WTC11 (cell line): Measurements from ENCODE around the gene RAC3. TPM values are rescaled to one million over a fixed set of nuclear protein-coding genes. Genes with fewer than 3 reads are reported as not detected.

Source experiments
- ATAC-seq: fragments of 200-7000 bp; cut with Tn5 transposase; 2 replicates; pipeline ENCODE4 v1.10.0; 2021; ENCODE audit warnings: mild to moderate bottlenecking, moderate library complexity
- CTCF ChIA-PET: fragments of 300-600 bp; sonication (Branson Sonifier 250); formaldehyde crosslinking; loops from one replicate; lab custom pipeline; 2021; ENCODE audit warnings: antibody characterized with exemption; lab: Charles Lee
- POLR2A ChIA-PET: fragments of 350-600 bp; sonication (Branson Sonifier 250); formaldehyde crosslinking; loops from one replicate; lab custom pipeline; 2021; ENCODE audit warnings: antibody characterized with exemption; lab: Charles Lee
- DNase-seq: peaks from one replicate; pipeline ENCODE4 v3.0.0; 2021; ENCODE audit warnings: low spot score
- H3K27ac Mint-ChIP-seq: 2 replicates; pipeline ENCODE4 v1.8.0; 2021; ENCODE audit warnings: mixed read lengths
- H3K27me3 Mint-ChIP-seq: 2 replicates; pipeline ENCODE4 v1.8.0; 2021; ENCODE audit warnings: low read depth, mild to moderate bottlenecking, moderate library complexity, mixed read lengths
- H3K36me3 Mint-ChIP-seq: 2 replicates; pipeline ENCODE4 v1.8.0; 2021; ENCODE audit warnings: mixed read lengths
- H3K4me1 Mint-ChIP-seq: 2 replicates; pipeline ENCODE4 v1.8.0; 2022; ENCODE audit warnings: mixed read lengths
- H3K4me3 Mint-ChIP-seq: 2 replicates; pipeline ENCODE4 v1.8.0; 2021; ENCODE audit warnings: mild to moderate bottlenecking, moderate library complexity, mixed read lengths
- H3K9me3 Mint-ChIP-seq: 2 replicates; pipeline ENCODE4 v1.8.0; 2021; ENCODE audit warnings: mixed read lengths
- ARID4B ChIP-seq: sonication (generic); formaldehyde crosslinking; IDR thresholded peaks from 2 replicates; pipeline ENCODE4 v1.8.0; 2023; ENCODE audit warnings: missing genetic modification reagents, mild to moderate bottlenecking, borderline replicate concordance
- ATF1 ChIP-seq: sonication (generic); formaldehyde crosslinking; IDR thresholded peaks from 2 replicates; pipeline ENCODE4 v1.8.1; 2023; ENCODE audit warnings: mild to moderate bottlenecking, moderate library complexity, missing genetic modification reagents
- ELF4 ChIP-seq: sonication (generic); formaldehyde crosslinking; IDR thresholded peaks from 2 replicates; pipeline ENCODE4 v1.8.1; 2022; ENCODE audit warnings: low read depth, mild to moderate bottlenecking, moderate library complexity, missing genetic modification reagents
- ESRRA ChIP-seq: sonication (generic); formaldehyde crosslinking; IDR thresholded peaks from 2 replicates; pipeline ENCODE4 v1.8.1; 2022; ENCODE audit warnings: mild to moderate bottlenecking, missing genetic modification reagents, borderline replicate concordance
- HMGA2 ChIP-seq: fragments of 250-450 bp; sonication (Bioruptor Pico); IDR thresholded peaks from 2 replicates; pipeline ENCODE4 v1.4.0; 2021; ENCODE audit warnings: mild to moderate bottlenecking, moderate library complexity
- NFATC4 ChIP-seq: fragments of 250-450 bp; sonication (Bioruptor Pico); IDR thresholded peaks from 2 replicates; pipeline ENCODE4 v1.9.0; 2021; ENCODE audit warnings: mild to moderate bottlenecking
- NFE2L1 ChIP-seq: sonication (generic); formaldehyde crosslinking; IDR thresholded peaks from 2 replicates; pipeline ENCODE4 v1.8.1; 2023; ENCODE audit warnings: missing genetic modification reagents
- NR2C2 ChIP-seq: sonication (generic); formaldehyde crosslinking; IDR thresholded peaks from 2 replicates; pipeline ENCODE4 v1.8.0; 2022; ENCODE audit warnings: mild to moderate bottlenecking, missing genetic modification reagents
- NR3C1 ChIP-seq: sonication (generic); formaldehyde crosslinking; conservative IDR thresholded peaks from 2 replicates; pipeline ENCODE4 v1.8.1; 2023; ENCODE audit warnings: low read depth, mild to moderate bottlenecking, missing genetic modification reagents
- OVOL2 ChIP-seq: fragments of 250-450 bp; sonication (Bioruptor Pico); IDR thresholded peaks from 2 replicates; pipeline ENCODE4 v1.9.0; 2021; ENCODE audit warnings: mild to moderate bottlenecking, borderline replicate concordance
- SOX15 ChIP-seq: fragments of 250-450 bp; sonication (Bioruptor Pico); IDR thresholded peaks from 2 replicates; pipeline ENCODE4 v1.9.0; 2021; ENCODE audit warnings: mild to moderate bottlenecking
- STAT6 ChIP-seq: sonication (generic); formaldehyde crosslinking; conservative IDR thresholded peaks from 2 replicates; pipeline ENCODE4 v1.8.1; 2023; ENCODE audit warnings: mild to moderate bottlenecking, low read depth, missing genetic modification reagents, moderate library complexity
- TEAD4 ChIP-seq: sonication (generic); formaldehyde crosslinking; IDR thresholded peaks from 2 replicates; pipeline ENCODE4 v1.8.0; 2022; ENCODE audit warnings: mild to moderate bottlenecking, missing genetic modification reagents
- ZBTB43 ChIP-seq: sonication (generic); formaldehyde crosslinking; IDR thresholded peaks from 2 replicates; pipeline ENCODE4 v1.8.1; 2023; ENCODE audit warnings: mild to moderate bottlenecking, missing genetic modification reagents
- ZMAT4 ChIP-seq: fragments of 250-450 bp; sonication (Bioruptor Pico); IDR thresholded peaks from 2 replicates; pipeline ENCODE4 v1.9.0; 2021; ENCODE audit warnings: mild to moderate bottlenecking
- ZNF121 ChIP-seq: sonication (generic); formaldehyde crosslinking; IDR thresholded peaks from 2 replicates; pipeline ENCODE4 v1.8.0; 2023; ENCODE audit warnings: missing genetic modification reagents
- ZNF232 ChIP-seq: sonication (generic); formaldehyde crosslinking; IDR thresholded peaks from 2 replicates; pipeline ENCODE4 v1.8.0; 2022; ENCODE audit warnings: mild to moderate bottlenecking, missing genetic modification reagents
- ZNF317 ChIP-seq: sonication (generic); formaldehyde crosslinking; IDR thresholded peaks from 2 replicates; pipeline ENCODE4 v1.8.1; 2023; ENCODE audit warnings: low read depth, mild to moderate bottlenecking, moderate library complexity, missing genetic modification reagents, borderline replicate concordance
- total RNA-seq: library from RNA; stranded (reverse); gene quantifications from 3 replicates; pipeline ENCODE4 v1.2.3, GENCODE V29; 2021
- TF ChIP-seq, protein P1 (sequence below): sonication (generic); formaldehyde crosslinking; IDR thresholded peaks from 2 replicates; pipeline ENCODE4 v1.8.1; 2023; ENCODE audit warnings: mild to moderate bottlenecking, moderate library complexity, missing genetic modification reagents

The RAC3 gene
- total RNA-seq, 1 experiment from 2014 or later, result 163 TPM

GRCh38 chr17:82009413-82009812 is 22.1 kb upstream of the RAC3 start:
- ATAC-seq (no peak), DNase-seq (no peak)
- Mint-ChIP-seq H3K36me3 (no peaks in the 10 kb centered on the region), H3K27me3 (no peaks in the 10 kb centered on the region), H3K4me3 (no peak overlapping the region), H3K4me1 (no peaks in the 10 kb centered on the region), H3K27ac (no peak overlapping the region), H3K9me3 (no peaks in the 10 kb centered on the region)
- TF ChIP-seq ESRRA (CRISPR knock-in tag), result no peak
- TF ChIP-seq ATF1 (CRISPR knock-in tag), result no peak
- no peak for TF ChIP-seq NR2C2 (CRISPR knock-in tag)
- TF ChIP-seq NR3C1 (CRISPR knock-in tag), result no peak
- ChIA-PET POLR2A (no interaction called here), CTCF (interaction anchor here (3.0 kb wide), 1 partner anchor 11 kb away, joined by 16 read pairs; no protein-coding TSS in a partner anchor)

DNA sequence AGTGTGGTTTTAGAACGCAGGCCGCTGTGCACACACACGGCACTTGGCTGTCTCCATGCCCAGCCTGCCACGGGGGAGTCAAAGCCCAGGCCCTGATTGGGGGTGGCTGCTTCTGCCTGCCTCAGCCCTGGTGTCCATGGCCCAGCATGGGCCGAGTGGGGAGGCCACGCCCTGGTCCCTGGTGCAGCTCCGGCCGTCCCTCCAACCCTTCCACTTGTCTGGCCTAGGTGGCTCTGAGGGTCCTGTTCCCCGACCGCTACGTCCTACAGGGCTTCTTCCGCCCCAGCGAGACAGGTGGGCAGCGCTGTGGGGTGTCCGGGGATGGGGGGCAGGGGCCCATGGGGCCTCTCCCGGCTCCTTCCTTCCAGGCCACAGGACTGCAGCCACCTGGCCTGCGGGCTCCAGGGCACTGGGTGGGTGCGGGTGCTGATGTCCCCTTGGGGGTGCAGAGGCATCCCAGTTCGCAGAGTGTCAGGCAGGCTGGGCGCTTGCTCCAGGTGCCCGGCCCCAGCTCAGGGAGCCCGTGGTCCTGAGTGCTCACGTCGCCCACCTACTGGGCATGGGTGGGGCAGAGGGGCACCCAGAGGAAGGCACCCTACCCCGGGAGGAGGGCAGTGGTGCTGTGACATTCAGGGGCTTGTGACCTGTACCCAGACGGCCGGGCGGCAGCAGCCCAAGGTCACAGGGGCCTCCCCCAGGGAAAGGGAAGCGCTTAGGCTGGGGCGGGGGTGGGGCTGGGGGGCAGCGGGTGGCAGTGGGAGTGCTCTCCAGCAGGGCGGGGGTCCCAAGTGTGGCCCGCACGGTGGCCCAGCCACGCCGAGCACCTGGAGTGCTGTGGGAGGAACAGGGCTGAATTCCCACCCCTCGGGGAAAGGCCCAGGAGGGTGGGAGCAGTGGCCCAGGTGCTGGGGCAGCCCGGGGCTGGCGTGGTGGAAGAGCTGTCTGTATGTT is 20.6 kb upstream of the RAC3 start:
- Mint-ChIP-seq H3K36me3 (no peaks in the 10 kb centered on the region), H3K27ac (no peak overlapping the region), H3K9me3 (no peaks in the 10 kb centered on the region), H3K4me1 (no peaks in the 10 kb centered on the region), H3K4me3 (no peak overlapping the region), H3K27me3 (no peaks in the 10 kb centered on the region)
- CTCF ChIA-PET, result interaction anchor here (0.6 to 3.0 kb wide), 2 partner anchors 9 to 27 kb away, joined by 10 to 16 read pairs; partner anchors contain the start of gene DCXR
- TF ChIP-seq ELF4 (CRISPR knock-in tag), result no peak
- no peak for TF ChIP-seq NFE2L1 (CRISPR knock-in tag)
- no peak for TF ChIP-seq OVOL2
- no peak for TF ChIP-seq HMGA2
- no peak for TF ChIP-seq TEAD4 (CRISPR knock-in tag)
- DNase-seq, result no peak
- POLR2A ChIA-PET, result interaction anchor here (0.7 kb wide), 1 partner anchor 56 kb away, joined by 5 read pairs; no protein-coding TSS in a partner anchor
- no peak for ATAC-seq

DNA sequence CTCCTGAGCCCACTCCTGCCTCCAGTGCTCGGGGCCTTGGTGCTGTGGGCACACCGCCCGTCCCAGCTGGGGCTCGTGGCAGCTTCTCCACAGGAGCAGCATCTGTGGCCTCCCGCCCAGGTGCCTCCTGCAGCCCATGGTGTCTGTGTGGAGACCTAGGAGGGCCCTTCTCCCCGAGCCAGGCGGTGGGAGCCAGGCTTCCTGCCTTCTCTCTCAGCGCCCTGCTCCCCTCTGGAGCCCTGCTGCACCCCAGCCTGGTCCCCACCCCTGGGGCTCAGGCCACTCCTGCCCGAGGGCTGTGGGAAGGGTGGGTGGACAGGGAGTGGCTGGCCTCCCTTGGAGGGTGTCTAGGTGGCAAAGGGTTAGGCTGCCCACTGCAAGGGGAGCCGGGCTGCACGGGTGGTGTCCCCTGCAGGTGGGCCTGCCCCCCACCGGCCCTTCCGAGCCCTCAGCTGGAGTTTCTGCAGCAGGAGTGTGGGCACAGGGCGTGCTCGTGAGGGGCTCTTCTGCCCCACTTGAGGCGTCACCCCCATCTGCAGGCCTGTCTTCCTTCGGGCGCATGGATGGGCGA is 19.8 kb upstream of the RAC3 start:
- CTCF ChIA-PET, result interaction anchor here (3.0 kb wide), 1 partner anchor 16 kb away, joined by 11 read pairs; no protein-coding TSS in a partner anchor
- no peak overlapping the region for H3K27ac Mint-ChIP-seq
- no peak overlapping the region for H3K4me3 Mint-ChIP-seq
- DNase-seq (no peak), ATAC-seq (no peak)
- no peaks in the 10 kb centered on the region for H3K9me3 Mint-ChIP-seq
- H3K36me3 Mint-ChIP-seq, result no peaks in the 10 kb centered on the region
- POLR2A ChIA-PET, result no interaction called here
- H3K27me3 Mint-ChIP-seq, result no peaks in the 10 kb centered on the region
- no peaks in the 10 kb centered on the region for H3K4me1 Mint-ChIP-seq
- no peak for TF ChIP-seq ZNF232 (CRISPR knock-in tag)
- TF ChIP-seq, protein P1, sequence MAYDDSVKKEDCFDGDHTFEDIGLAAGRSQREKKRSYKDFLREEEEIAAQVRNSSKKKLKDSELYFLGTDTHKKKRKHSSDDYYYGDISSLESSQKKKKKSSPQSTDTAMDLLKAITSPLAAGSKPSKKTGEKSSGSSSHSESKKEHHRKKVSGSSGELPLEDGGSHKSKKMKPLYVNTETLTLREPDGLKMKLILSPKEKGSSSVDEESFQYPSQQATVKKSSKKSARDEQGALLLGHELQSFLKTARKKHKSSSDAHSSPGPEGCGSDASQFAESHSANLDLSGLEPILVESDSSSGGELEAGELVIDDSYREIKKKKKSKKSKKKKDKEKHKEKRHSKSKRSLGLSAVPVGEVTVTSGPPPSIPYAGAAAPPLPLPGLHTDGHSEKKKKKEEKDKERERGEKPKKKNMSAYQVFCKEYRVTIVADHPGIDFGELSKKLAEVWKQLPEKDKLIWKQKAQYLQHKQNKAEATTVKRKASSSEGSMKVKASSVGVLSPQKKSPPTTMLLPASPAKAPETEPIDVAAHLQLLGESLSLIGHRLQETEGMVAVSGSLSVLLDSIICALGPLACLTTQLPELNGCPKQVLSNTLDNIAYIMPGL (CRISPR knock-in tag), result no peak
- no peak for TF ChIP-seq ZMAT4 (CRISPR knock-in tag)
- TF ChIP-seq ZBTB43 (CRISPR knock-in tag), result no peak
- TF ChIP-seq ELF4 (CRISPR knock-in tag), result no peak
- TF ChIP-seq ZNF121 (CRISPR knock-in tag), result no peak
- TF ChIP-seq NFATC4 (CRISPR knock-in tag), result no peak
- no peak for TF ChIP-seq ARID4B (CRISPR knock-in tag)
- TF ChIP-seq SOX15 (CRISPR knock-in tag), result no peak
- TF ChIP-seq ZNF317, result no peak
- no peak for TF ChIP-seq STAT6 (CRISPR knock-in tag)
